ENCODE measurements around the gene COL26A1. TPM values are rescaled to one million over a fixed set of nuclear protein-coding genes. Genes with fewer than 3 reads are reported as not detected.

The COL26A1 gene
- total and polyA plus RNA-seq, 7 donors = 0.13 TPM; not detected in 6

DNA sequence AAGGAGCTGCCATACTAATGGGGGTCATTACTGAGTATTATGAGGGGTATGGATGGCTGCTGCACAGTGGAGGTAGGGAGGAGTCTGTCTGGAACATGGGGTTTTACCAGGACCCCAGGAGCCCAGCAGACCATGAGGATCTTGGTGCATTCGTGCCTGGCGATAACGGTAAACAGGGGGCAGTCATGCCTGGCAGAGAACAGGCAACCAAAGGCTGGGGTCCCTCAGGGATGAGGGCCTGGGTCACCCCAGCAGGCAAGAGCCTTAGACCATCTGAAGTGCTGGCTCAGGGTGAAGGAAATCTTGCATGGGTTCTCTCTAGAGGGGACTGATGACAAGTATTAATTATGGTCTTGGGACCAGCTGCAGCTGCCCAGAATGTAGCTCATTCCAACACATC is 220.3 kb downstream of the COL26A1 start:
- WGBS, 2 donors = 92 to 96% methylated on average over 3 of the region's 3 CpGs
- intact Hi-C loops (cut with DNase I) = no loop called here
- no peak for DNase-seq
- H3K9me3 ChIP-seq = peaks cover 0 to 6% (median 2%) of the 10 kb centered on the region in 4 donors
- no peak overlapping the region for H3K27ac ChIP-seq
- peaks cover 0 to 13% (median 0%) of the 10 kb centered on the region in 3 donors for H3K27me3 ChIP-seq
- H3K4me3 ChIP-seq = no peak overlapping the region
- no peaks in the 10 kb centered on the region for H3K4me1 ChIP-seq
- TF ChIP-seq EP300 (IDR thresholded peaks at IDR 0.05) (no peak), POLR2AphosphoS5 (IDR thresholded peaks at IDR 0.05) (no peak), POLR2A (IDR thresholded peaks at IDR 0.05) (no peak)
- TF ChIP-seq, protein P1, sequence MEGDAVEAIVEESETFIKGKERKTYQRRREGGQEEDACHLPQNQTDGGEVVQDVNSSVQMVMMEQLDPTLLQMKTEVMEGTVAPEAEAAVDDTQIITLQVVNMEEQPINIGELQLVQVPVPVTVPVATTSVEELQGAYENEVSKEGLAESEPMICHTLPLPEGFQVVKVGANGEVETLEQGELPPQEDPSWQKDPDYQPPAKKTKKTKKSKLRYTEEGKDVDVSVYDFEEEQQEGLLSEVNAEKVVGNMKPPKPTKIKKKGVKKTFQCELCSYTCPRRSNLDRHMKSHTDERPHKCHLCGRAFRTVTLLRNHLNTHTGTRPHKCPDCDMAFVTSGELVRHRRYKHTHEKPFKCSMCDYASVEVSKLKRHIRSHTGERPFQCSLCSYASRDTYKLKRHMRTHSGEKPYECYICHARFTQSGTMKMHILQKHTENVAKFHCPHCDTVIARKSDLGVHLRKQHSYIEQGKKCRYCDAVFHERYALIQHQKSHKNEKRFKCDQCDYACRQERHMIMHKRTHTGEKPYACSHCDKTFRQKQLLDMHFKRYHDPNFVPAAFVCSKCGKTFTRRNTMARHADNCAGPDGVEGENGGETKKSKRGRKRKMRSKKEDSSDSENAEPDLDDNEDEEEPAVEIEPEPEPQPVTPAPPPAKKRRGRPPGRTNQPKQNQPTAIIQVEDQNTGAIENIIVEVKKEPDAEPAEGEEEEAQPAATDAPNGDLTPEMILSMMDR (IDR thresholded peaks at IDR 0.05) = no peak
- H3K36me3 ChIP-seq = no peaks in the 10 kb centered on the region

DNA sequence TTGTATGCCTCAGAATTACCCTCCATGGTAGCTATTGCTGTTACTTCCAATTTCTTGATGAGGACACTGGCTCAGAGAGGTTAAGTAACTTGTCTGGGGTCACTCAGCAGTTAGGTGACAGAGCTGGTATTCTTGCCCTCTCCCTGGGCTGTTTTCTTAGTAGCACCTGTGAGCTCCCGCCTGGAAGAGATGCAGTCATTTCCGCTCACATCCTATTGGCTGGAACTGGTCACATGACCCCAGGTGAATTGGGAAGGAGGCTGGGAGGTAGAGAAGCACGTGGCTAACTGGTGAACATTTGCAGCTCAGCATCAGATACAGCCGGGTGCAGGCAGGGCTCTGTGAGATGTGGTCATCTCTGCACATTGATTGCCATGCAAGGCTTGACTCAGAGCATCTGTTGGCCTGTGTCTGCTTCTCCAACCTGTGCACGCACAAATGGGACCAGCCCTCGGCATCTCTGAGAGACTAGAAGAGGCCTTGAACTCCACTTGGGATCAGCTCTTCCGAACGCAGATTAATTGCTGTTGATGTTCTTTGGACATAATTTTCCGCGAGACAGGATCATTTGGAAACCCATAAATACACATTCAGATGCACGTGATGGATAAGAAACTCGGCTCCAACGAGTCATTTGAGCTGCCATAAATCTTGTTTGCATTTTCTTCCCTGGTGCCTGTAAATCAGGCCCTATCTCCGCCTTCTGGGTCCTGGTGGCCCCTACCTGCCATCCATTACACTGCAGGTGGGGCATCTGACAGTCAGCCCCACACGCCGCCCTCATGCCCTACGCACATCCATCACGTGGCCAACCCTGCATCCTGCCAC is 223.6 kb downstream of the COL26A1 start:
- H3K36me3 ChIP-seq = no peaks in the 10 kb centered on the region
- peak; percentile 24 for DNase-seq
- no peak overlapping the region for H3K27ac ChIP-seq
- TF ChIP-seq POLR2AphosphoS5 (IDR thresholded peaks at IDR 0.05) = no peak
- TF ChIP-seq, protein P1 (IDR thresholded peaks at IDR 0.05) = no peak
- intact Hi-C loops (cut with DNase I) = no loop called here
- no peak overlapping the region for H3K4me3 ChIP-seq
- WGBS, 2 donors = 11 to 56% methylated on average over 18 of the region's 18 CpGs
- no peaks in the 10 kb centered on the region for H3K4me1 ChIP-seq
- H3K9me3 ChIP-seq = peaks cover 0 to 6% (median 2%) of the 10 kb centered on the region in 4 donors
- H3K27me3 ChIP-seq = peaks cover 0 to 7% (median 0%) of the 10 kb centered on the region in 3 donors

DNA sequence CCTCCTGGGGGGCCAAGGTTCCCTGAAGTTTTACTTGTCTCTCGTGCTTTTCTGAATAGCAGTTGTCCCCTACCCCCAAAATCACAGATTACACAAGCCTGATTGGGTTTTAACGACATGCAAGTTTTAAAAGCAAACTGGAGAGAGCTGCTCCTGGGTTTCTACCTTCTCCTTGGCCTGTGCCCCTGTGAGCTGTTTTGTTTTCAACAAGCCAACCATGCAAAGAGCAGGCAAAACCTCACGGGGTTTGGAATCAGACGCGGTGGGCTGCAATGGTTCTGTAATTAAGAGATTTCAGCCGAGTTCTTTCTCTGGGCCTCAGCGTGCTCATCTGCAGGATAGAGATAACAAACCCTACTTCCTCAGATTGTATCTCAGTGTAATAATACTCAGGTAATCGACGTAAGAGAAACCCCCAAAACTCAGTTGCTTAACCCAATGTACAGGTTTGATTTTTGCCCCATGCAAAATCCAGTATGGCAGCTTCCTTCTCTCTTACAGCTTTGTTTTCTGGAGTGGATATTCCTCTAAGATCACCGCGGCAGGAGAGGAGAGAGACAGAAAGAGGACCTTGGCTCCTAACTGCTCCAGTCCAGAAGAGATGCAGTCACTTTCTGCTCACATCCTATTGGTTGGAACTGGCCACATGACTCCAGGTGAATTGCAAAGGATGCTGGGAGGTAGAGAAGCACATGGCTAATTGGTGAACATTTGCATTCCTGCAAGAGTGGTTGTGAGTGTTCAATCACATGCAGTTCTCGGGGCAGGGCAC is 224.4 kb downstream of the COL26A1 start:
- no peak for DNase-seq
- no peaks in the 10 kb centered on the region for H3K36me3 ChIP-seq
- H3K27ac ChIP-seq = no peak overlapping the region
- no peaks in the 10 kb centered on the region for H3K4me1 ChIP-seq
- H3K4me3 ChIP-seq = no peak overlapping the region
- H3K27me3 ChIP-seq = no peaks in the 10 kb centered on the region
- TF ChIP-seq, protein P1 (IDR thresholded peaks at IDR 0.05) = no peak
- no peak for TF ChIP-seq EP300 (IDR thresholded peaks at IDR 0.05)
- no peak for TF ChIP-seq POLR2A (IDR thresholded peaks at IDR 0.05)
- no peak for TF ChIP-seq POLR2AphosphoS5 (IDR thresholded peaks at IDR 0.05)
- WGBS, 2 donors = 64 to 70% methylated on average over 12 of the region's 12 CpGs
- H3K9me3 ChIP-seq = peaks cover 0 to 6% (median 2%) of the 10 kb centered on the region in 4 donors
- intact Hi-C loops (cut with DNase I) = no loop called here

DNA sequence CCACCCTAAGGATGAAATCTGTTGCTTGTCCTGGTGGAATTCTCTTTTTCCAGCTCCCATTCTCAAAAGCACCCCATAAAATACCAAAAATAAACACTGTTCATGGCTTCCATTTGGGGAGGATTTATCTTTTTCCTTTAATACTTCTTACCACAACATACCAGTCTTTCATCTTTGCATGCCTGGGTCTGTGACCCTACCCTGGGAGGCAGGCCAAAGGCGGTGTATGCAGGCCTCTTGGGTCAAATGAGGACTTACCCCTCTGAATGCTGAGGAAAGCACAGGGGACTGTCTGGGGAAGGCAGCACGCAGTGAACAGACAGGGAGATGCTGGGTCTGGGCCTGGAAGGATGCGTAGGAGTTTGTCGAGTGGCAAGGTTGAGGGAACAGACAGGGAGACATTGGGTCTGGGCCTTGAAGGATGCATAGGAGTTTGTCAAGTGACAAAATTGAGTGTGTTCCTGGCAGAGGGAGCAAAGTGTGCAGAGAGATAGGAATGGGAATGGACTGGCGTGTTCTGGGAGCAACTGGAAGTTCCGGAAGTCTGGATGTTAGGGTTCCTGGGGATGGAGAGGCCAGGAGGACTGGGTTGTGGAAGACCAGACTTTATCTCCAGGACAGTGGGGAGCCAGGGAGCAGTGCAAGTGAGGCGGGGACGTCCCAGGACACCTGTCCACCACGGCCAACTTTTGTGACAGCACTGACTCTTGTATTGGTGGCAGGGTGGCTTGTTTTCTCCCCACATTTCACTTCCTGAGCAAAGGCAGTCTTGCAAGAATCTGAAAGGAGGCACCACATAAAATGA is 225.7 kb downstream of the COL26A1 start:
- TF ChIP-seq POLR2AphosphoS5 (IDR thresholded peaks at IDR 0.05) (no peak), POLR2A (IDR thresholded peaks at IDR 0.05) (no peak), EP300 (IDR thresholded peaks at IDR 0.05) (no peak)
- TF ChIP-seq, protein P1 (IDR thresholded peaks at IDR 0.05) = no peak
- no peaks in the 10 kb centered on the region for H3K27me3 ChIP-seq
- no peak for DNase-seq
- no peaks in the 10 kb centered on the region for H3K36me3 ChIP-seq
- intact Hi-C loops (cut with DNase I) = no loop called here
- WGBS, 2 donors = 84 to 88% methylated on average over 9 of the region's 9 CpGs
- peaks cover 0 to 4% (median under 1%) of the 10 kb centered on the region in 4 donors for H3K9me3 ChIP-seq
- H3K4me1 ChIP-seq = no peaks in the 10 kb centered on the region
- no peak overlapping the region for H3K4me3 ChIP-seq
- no peak overlapping the region for H3K27ac ChIP-seq
